ENCODE results near the gene STH. TPM values are rescaled to one million over a fixed set of nuclear protein-coding genes. Genes with fewer than 3 reads are reported as not detected.

Gene STH, protein sequence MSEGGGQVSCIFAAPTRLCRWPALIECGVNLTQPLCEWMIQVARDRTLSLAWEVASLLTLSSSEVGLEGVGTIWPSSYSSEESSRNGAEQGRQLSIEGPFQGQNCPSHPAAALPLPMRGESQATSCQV
- polyA plus RNA-seq (2013), result not detected in 2 replicates

DNA sequence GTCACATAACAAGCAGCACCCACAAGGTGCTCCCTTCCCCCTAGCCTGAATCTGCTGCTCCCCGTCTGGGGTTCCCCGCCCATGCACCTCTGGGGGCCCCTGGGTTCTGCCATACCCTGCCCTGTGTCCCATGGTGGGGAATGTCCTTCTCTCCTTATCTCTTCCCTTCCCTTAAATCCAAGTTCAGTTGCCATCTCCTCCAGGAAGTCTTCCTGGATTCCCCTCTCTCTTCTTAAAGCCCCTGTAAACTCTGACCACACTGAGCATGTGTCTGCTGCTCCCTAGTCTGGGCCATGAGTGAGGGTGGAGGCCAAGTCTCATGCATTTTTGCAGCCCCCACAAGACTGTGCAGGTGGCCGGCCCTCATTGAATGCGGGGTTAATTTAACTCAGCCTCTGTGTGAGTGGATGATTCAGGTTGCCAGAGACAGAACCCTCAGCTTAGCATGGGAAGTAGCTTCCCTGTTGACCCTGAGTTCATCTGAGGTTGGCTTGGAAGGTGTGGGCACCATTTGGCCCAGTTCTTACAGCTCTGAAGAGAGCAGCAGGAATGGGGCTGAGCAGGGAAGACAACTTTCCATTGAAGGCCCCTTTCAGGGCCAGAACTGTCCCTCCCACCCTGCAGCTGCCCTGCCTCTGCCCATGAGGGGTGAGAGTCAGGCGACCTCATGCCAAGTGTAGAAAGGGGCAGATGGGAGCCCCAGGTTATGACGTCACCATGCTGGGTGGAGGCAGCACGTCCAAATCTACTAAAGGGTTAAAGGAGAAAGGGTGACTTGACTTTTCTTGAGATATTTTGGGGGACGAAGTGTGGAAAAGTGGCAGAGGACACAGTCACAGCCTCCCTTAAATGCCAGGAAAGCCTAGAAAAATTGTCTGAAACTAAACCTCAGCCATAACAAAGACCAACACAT is at the start of gene STH:
STH (plus strand) TSS at position 264 of the 913 bp plus-strand sequence; CDS start at position 294, 30 bp downstream.
- WGBS (ENCODE audit: extremely low coverage, insufficient coverage, insufficient read length), result no CpG with 5 or more reads among the region's 8 CpGs
- DNase-seq, result peak; percentile 87 to 91
- Histone ChIP-seq H2AK5ac (ENCODE audit: low read length) (no peak within 1 kb of the TSS), H3K9me3 (ENCODE audit: insufficient read depth, low read depth, low read length) (peaks cover 2% of the 10 kb centered on the region), H3K79me2 (ENCODE audit: control insufficient read depth, insufficient read depth, low read length, poor library complexity) (no peaks in the 10 kb centered on the region), H3K4me2 (ENCODE audit: low read length) (no peak within 1 kb of the TSS), H2BK5ac (ENCODE audit: low read depth, low read length, poor library complexity) (no peak within 1 kb of the TSS), H2AFZ (ENCODE audit: insufficient read depth, low read length, poor library complexity) (no peak within 1 kb of the TSS), H2BK120ac (ENCODE audit: insufficient read depth, low read length, poor library complexity) (no peak within 1 kb of the TSS), H2BK12ac (ENCODE audit: low read length) (no peak within 1 kb of the TSS), H3K14ac (ENCODE audit: low read length) (no peak within 1 kb of the TSS), H4K91ac (ENCODE audit: low read depth, low read length) (no peak within 1 kb of the TSS), H3K4ac (ENCODE audit: low read depth, low read length) (no peak within 1 kb of the TSS), H3K27me3 (ENCODE audit: insufficient read depth, low read length) (no peaks in the 10 kb centered on the region), H3K23ac (ENCODE audit: low read length) (no peak within 1 kb of the TSS), H4K8ac (ENCODE audit: low read depth, low read length) (no peak within 1 kb of the TSS), H3K9ac (ENCODE audit: low read length) (no peak within 1 kb of the TSS), H3K27ac (ENCODE audit: low read depth, low read length) (no peak within 1 kb of the TSS), H3K18ac (ENCODE audit: low read length) (no peak within 1 kb of the TSS), H4K12ac (ENCODE audit: low read depth, low read length) (no peak within 1 kb of the TSS), H3K79me1 (ENCODE audit: low read length) (no peaks in the 10 kb centered on the region), H3K36me3 (ENCODE audit: control insufficient read depth in 1 of 2, insufficient read depth in 2 of 2, low read length in 2 of 2) (no peaks in the 10 kb centered on the region), H3K4me1 (ENCODE audit: control insufficient read depth in 1 of 2, insufficient read depth in 2 of 2, low read length in 2 of 2) (no peaks in the 10 kb centered on the region), H3K4me3 (ENCODE audit: low read depth, low read length) (no peak within 1 kb of the TSS)

DNA sequence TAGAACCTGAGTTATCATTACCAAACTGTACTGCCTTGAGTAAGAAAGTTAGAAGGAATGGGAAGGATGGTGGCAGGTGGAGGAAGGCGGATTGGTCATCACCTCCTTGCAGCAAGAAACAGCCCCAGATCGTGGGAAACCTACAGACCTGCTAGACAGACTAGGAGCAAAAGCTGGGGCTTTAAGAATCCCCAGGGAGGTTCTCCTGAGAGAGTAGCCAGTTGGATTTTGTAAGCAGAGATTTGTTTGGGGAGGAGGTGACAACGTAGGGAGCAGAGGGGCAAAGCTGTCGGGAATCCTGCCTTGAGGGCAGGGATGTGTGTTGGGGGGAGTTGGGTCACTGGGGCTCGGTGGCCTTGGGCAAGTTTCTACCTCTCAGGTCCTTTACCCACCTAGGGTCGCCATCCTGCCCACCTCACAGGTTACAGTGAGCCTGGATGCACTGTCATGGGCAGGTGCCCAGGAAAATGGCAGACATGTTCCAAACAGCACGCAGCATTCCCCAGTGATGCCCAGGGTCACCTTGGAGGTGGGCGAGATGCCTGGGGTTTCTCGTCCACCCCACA is 49.2 kb upstream of the STH start:
- no peaks in the 10 kb centered on the region for H3K27me3 ChIP-seq (ENCODE audit: insufficient read depth, low read length)
- H3K9ac ChIP-seq (ENCODE audit: low read length), result no peak overlapping the region
- H3K18ac ChIP-seq (ENCODE audit: low read length), result no peak overlapping the region
- no peak overlapping the region for H4K8ac ChIP-seq (ENCODE audit: low read depth, low read length)
- no peak overlapping the region for H3K4ac ChIP-seq (ENCODE audit: low read depth, low read length)
- peaks cover 7 to 15% of the 10 kb centered on the region in 2 experiments for H3K4me1 ChIP-seq (ENCODE audit: control insufficient read depth in 1 of 2, insufficient read depth in 2 of 2, low read length in 2 of 2)
- H3K36me3 ChIP-seq (ENCODE audit: control insufficient read depth in 1 of 2, insufficient read depth in 2 of 2, low read length in 2 of 2), result no peaks in the 10 kb centered on the region
- H3K27ac ChIP-seq (ENCODE audit: low read depth, low read length), result no peak overlapping the region
- H3K14ac ChIP-seq (ENCODE audit: low read length), result no peak overlapping the region
- no peak overlapping the region for H2BK120ac ChIP-seq (ENCODE audit: insufficient read depth, low read length, poor library complexity)
- no peak overlapping the region for H2BK5ac ChIP-seq (ENCODE audit: low read depth, low read length, poor library complexity)
- peak overlapping the region; percentile 12 for H2BK12ac ChIP-seq (ENCODE audit: low read length)
- no CpG with 5 or more reads among the region's 9 CpGs for WGBS (ENCODE audit: extremely low coverage, insufficient coverage, insufficient read length)
- no peak overlapping the region for H3K4me2 ChIP-seq (ENCODE audit: low read length)
- H3K23ac ChIP-seq (ENCODE audit: low read length), result no peak overlapping the region
- no peaks in the 10 kb centered on the region for H3K79me2 ChIP-seq (ENCODE audit: control insufficient read depth, insufficient read depth, low read length, poor library complexity)
- H3K9me3 ChIP-seq (ENCODE audit: insufficient read depth, low read depth, low read length), result peaks cover 2% of the 10 kb centered on the region
- no peak overlapping the region for H2AK5ac ChIP-seq (ENCODE audit: low read length)
- H3K79me1 ChIP-seq (ENCODE audit: low read length), result peaks cover 12% of the 10 kb centered on the region
- H4K91ac ChIP-seq (ENCODE audit: low read depth, low read length), result peak overlapping the region; percentile 44
- no peak overlapping the region for H4K12ac ChIP-seq (ENCODE audit: low read depth, low read length)
- no peak overlapping the region for H3K4me3 ChIP-seq (ENCODE audit: low read depth, low read length)
- no peak overlapping the region for H2AFZ ChIP-seq (ENCODE audit: insufficient read depth, low read length, poor library complexity)
- no peak for DNase-seq

DNA sequence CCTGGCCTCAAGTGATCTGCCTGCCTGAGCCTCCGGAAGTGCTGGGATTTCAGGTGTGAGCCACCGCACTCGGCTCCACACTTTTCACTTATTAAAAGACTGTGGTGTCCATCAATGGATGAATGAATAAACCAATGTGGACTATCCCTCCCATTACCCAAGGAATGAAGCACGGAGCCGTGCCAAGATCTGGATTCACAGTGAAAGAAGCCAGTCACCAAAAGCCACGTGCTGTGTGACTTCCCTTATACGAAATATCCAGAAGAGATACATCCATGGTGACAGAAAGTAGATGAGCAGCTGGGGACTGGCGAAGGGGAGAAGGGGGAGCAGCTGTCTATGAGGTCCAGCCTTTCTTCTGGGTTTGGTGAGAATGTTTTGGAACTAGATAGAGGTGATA is 48.2 kb upstream of the STH start:
- no peak overlapping the region for H3K18ac ChIP-seq (ENCODE audit: low read length)
- no peak overlapping the region for H3K4me2 ChIP-seq (ENCODE audit: low read length)
- no peak overlapping the region for H2AK5ac ChIP-seq (ENCODE audit: low read length)
- no peak overlapping the region for H3K27ac ChIP-seq (ENCODE audit: low read depth, low read length)
- no peak overlapping the region for H3K9ac ChIP-seq (ENCODE audit: low read length)
- H3K4me3 ChIP-seq (ENCODE audit: low read depth, low read length), result no peak overlapping the region
- no peak overlapping the region for H4K12ac ChIP-seq (ENCODE audit: low read depth, low read length)
- WGBS (ENCODE audit: extremely low coverage, insufficient coverage, insufficient read length), result no CpG with 5 or more reads among the region's 8 CpGs
- H2BK5ac ChIP-seq (ENCODE audit: low read depth, low read length, poor library complexity), result peak overlapping the region; percentile 15
- H3K27me3 ChIP-seq (ENCODE audit: insufficient read depth, low read length), result no peaks in the 10 kb centered on the region
- H3K4me1 ChIP-seq (ENCODE audit: control insufficient read depth in 1 of 2, insufficient read depth in 2 of 2, low read length in 2 of 2), result peaks cover 7 to 17% of the 10 kb centered on the region in 2 experiments
- peak overlapping the region; percentile 27 for H2BK12ac ChIP-seq (ENCODE audit: low read length)
- H3K79me2 ChIP-seq (ENCODE audit: control insufficient read depth, insufficient read depth, low read length, poor library complexity), result no peaks in the 10 kb centered on the region
- H2BK120ac ChIP-seq (ENCODE audit: insufficient read depth, low read length, poor library complexity), result peak overlapping the region; percentile 25
- H3K79me1 ChIP-seq (ENCODE audit: low read length), result peaks cover 12% of the 10 kb centered on the region
- H4K8ac ChIP-seq (ENCODE audit: low read depth, low read length), result no peak overlapping the region
- no peaks in the 10 kb centered on the region for H3K36me3 ChIP-seq (ENCODE audit: control insufficient read depth in 1 of 2, insufficient read depth in 2 of 2, low read length in 2 of 2)
- no peak overlapping the region for H3K23ac ChIP-seq (ENCODE audit: low read length)
- H2AFZ ChIP-seq (ENCODE audit: insufficient read depth, low read length, poor library complexity), result no peak overlapping the region
- H3K14ac ChIP-seq (ENCODE audit: low read length), result no peak overlapping the region
- DNase-seq, result no peak
- H3K9me3 ChIP-seq (ENCODE audit: insufficient read depth, low read depth, low read length), result peaks cover 6% of the 10 kb centered on the region
- peak overlapping the region; percentile 17 for H4K91ac ChIP-seq (ENCODE audit: low read depth, low read length)
- no peak overlapping the region for H3K4ac ChIP-seq (ENCODE audit: low read depth, low read length)

DNA sequence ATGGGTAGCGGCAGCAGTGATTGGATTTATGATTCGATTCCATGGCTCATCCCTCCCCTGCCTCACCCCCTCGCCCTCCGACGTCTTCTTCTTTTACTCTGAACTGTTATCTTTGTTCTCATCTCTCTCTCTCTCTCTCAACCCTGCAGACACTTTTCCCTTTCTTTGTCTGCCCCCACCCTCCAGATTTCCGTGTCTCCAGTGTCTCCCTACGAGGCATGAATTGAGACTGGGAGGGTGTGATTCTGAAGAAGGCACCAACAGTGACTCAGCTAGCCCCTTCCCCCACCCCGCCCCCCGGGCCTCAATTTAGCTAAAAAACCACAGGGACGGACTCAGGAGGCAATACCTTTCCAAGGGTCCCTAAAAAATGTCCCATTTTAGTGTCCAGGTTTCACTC is 47.6 kb upstream of the STH start:
- no CpG with 5 or more reads among the region's 10 CpGs for WGBS (ENCODE audit: extremely low coverage, insufficient coverage, insufficient read length)

More for the DNA sequence above, 47.6 kb upstream of the STH start:
- H2BK120ac ChIP-seq (ENCODE audit: insufficient read depth, low read length, poor library complexity), result no peak overlapping the region
- H3K14ac ChIP-seq (ENCODE audit: low read length), result no peak overlapping the region
- no peaks in the 10 kb centered on the region for H3K27me3 ChIP-seq (ENCODE audit: insufficient read depth, low read length)
- H4K8ac ChIP-seq (ENCODE audit: low read depth, low read length), result no peak overlapping the region
- H3K9me3 ChIP-seq (ENCODE audit: insufficient read depth, low read depth, low read length), result peaks cover 6% of the 10 kb centered on the region
- H2BK12ac ChIP-seq (ENCODE audit: low read length), result no peak overlapping the region
- no peak overlapping the region for H4K91ac ChIP-seq (ENCODE audit: low read depth, low read length)
- H3K18ac ChIP-seq (ENCODE audit: low read length), result no peak overlapping the region
- H3K27ac ChIP-seq (ENCODE audit: low read depth, low read length), result no peak overlapping the region
- no peak overlapping the region for H4K12ac ChIP-seq (ENCODE audit: low read depth, low read length)
- no peak overlapping the region for H3K9ac ChIP-seq (ENCODE audit: low read length)
- no peak overlapping the region for H3K23ac ChIP-seq (ENCODE audit: low read length)
- no peak overlapping the region for H2BK5ac ChIP-seq (ENCODE audit: low read depth, low read length, poor library complexity)
- no peak overlapping the region for H2AFZ ChIP-seq (ENCODE audit: insufficient read depth, low read length, poor library complexity)
- peaks cover 7 to 17% of the 10 kb centered on the region in 2 experiments for H3K4me1 ChIP-seq (ENCODE audit: control insufficient read depth in 1 of 2, insufficient read depth in 2 of 2, low read length in 2 of 2)
- no peak overlapping the region for H3K4me3 ChIP-seq (ENCODE audit: low read depth, low read length)
- peak overlapping the region; percentile 12 for H3K4me2 ChIP-seq (ENCODE audit: low read length)
- H3K79me1 ChIP-seq (ENCODE audit: low read length), result peaks cover 12% of the 10 kb centered on the region
- no peak for DNase-seq
- H3K4ac ChIP-seq (ENCODE audit: low read depth, low read length), result no peak overlapping the region
- no peaks in the 10 kb centered on the region for H3K36me3 ChIP-seq (ENCODE audit: control insufficient read depth in 1 of 2, insufficient read depth in 2 of 2, low read length in 2 of 2)
- H2AK5ac ChIP-seq (ENCODE audit: low read length), result no peak overlapping the region
- H3K79me2 ChIP-seq (ENCODE audit: control insufficient read depth, insufficient read depth, low read length, poor library complexity), result no peaks in the 10 kb centered on the region
